ENCODE results near the gene CD93. TPM values are rescaled to one million over a fixed set of nuclear protein-coding genes. Genes with fewer than 3 reads are reported as not detected.

The CD93 gene
- polyA plus RNA-seq, 2 of the 4 experiments (the other 2 are of a cell fraction): not detected

- 32% methylated on average over 9 of the region's 9 CpGs for WGBS (ENCODE audit: missing lambda C conversion rate)
- no peak overlapping the region for H3K27ac ChIP-seq
- no peak for TF ChIP-seq ELK1 (IDR thresholded peaks at IDR 0.05; ENCODE audit: low read depth, low read length)
- TF ChIP-seq ZNF302 (CRISPR knock-in tag; IDR thresholded peaks at IDR 0.05): no peak
- TF ChIP-seq CTCF (IDR thresholded peaks at IDR 0.05): no peak
- no peak for TF ChIP-seq RCOR1 (IDR thresholded peaks at IDR 0.05; ENCODE audit: low read depth, low read length)
- TF ChIP-seq KDM5A (IDR thresholded peaks at IDR 0.05): no peak
- no peak for TF ChIP-seq TP53 (CRISPR knock-in tag; IDR thresholded peaks at IDR 0.05)
- TF ChIP-seq MAZ (IDR thresholded peaks at IDR 0.05; ENCODE audit: borderline replicate concordance, low read depth, low read length): no peak
- no peak for TF ChIP-seq CBX2 (IDR thresholded peaks at IDR 0.05; ENCODE audit: borderline replicate concordance, low read depth)
- no peak for TF ChIP-seq ZSCAN20 (CRISPR knock-in tag; IDR thresholded peaks at IDR 0.05)
- TF ChIP-seq MYC (IDR thresholded peaks at IDR 0.05; ENCODE audit: borderline replicate concordance, low read length): no peak
- TF ChIP-seq HOXB13 (CRISPR knock-in tag; IDR thresholded peaks at IDR 0.05; ENCODE audit: low read depth): no peak
- no peak for TF ChIP-seq FOSB (CRISPR knock-in tag; IDR thresholded peaks at IDR 0.05)
- no peak overlapping the region for H3K4me2 ChIP-seq
- H3K4me1 ChIP-seq: no peaks in the 10 kb centered on the region
- H3K4me3 ChIP-seq: no peak overlapping the region
- FAIRE-seq (no peak), ATAC-seq (no peak), DNase-seq (ENCODE audit: low read depth in 1 of 2, low spot score in 1 of 2) (no peak)
- POLR2A ChIA-PET: no interaction called here
- CTCF ChIA-PET: interaction anchor here (0.8 to 1.1 kb wide), 3 partner anchors 9 to 120 kb away, joined by 3 read pairs; no protein-coding TSS in a partner anchor
- no peaks in the 10 kb centered on the region for H3K9me3 ChIP-seq
Measured at GRCh38 chr20:23081263-23081819, 4.8 kb downstream of the CD93 start.

DNA sequence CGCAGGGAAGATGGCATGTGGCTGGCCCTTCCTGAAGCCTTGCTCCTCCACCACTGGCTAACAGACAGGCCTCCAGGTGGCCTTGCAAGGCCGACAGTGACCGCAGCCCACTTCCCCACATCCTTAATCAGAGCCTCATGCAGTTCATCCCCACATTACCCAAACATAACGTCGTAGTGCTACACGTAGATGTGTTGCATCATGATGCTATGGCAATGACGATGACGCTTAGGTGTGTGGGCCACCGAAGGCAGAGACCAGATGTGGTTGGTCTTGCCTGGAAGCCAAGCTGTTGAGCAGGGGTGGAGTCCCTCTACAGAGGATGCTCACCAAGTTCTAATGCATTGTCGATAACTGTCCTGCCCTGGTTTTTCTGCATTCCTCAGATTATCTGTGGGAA is 5.6 kb downstream of the CD93 start:
- no peak overlapping the region for H3K4me2 ChIP-seq
- no peaks in the 10 kb centered on the region for H3K4me1 ChIP-seq
- no peak overlapping the region for H3K4me3 ChIP-seq
- DNase-seq (ENCODE audit: low read depth in 1 of 2, low spot score in 1 of 2) (no peak), ATAC-seq (no peak), FAIRE-seq (no peak)
- CTCF ChIA-PET: interaction anchor here (1.1 to 1.7 kb wide), 3 partner anchors 10 to 389 kb away, joined by 3 to 7 read pairs (median 3); no protein-coding TSS in a partner anchor
- POLR2A ChIA-PET: no interaction called here
- H3K27ac ChIP-seq: no peak overlapping the region
- 76% methylated on average over 10 of the region's 10 CpGs for WGBS (ENCODE audit: missing lambda C conversion rate)
- H3K9me3 ChIP-seq: no peaks in the 10 kb centered on the region
- TF ChIP-seq, protein P1, sequence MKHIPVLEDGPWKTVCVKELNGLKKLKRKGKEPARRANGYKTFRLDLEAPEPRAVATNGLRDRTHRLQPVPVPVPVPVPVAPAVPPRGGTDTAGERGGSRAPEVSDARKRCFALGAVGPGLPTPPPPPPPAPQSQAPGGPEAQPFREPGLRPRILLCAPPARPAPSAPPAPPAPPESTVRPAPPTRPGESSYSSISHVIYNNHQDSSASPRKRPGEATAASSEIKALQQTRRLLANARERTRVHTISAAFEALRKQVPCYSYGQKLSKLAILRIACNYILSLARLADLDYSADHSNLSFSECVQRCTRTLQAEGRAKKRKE (CRISPR knock-in tag; IDR thresholded peaks at IDR 0.05; ENCODE audit: low read depth): no peak
- TF ChIP-seq CHD2 (IDR thresholded peaks at IDR 0.05; ENCODE audit: low read length, partially characterized antibody) (no peak), RFX5 (IDR thresholded peaks at IDR 0.05) (no peak), ZC3H11A (IDR thresholded peaks at IDR 0.05) (no peak), HOXB13 (CRISPR knock-in tag; IDR thresholded peaks at IDR 0.05; ENCODE audit: low read depth) (no peak)
- TF ChIP-seq, protein P2, sequence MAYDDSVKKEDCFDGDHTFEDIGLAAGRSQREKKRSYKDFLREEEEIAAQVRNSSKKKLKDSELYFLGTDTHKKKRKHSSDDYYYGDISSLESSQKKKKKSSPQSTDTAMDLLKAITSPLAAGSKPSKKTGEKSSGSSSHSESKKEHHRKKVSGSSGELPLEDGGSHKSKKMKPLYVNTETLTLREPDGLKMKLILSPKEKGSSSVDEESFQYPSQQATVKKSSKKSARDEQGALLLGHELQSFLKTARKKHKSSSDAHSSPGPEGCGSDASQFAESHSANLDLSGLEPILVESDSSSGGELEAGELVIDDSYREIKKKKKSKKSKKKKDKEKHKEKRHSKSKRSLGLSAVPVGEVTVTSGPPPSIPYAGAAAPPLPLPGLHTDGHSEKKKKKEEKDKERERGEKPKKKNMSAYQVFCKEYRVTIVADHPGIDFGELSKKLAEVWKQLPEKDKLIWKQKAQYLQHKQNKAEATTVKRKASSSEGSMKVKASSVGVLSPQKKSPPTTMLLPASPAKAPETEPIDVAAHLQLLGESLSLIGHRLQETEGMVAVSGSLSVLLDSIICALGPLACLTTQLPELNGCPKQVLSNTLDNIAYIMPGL (CRISPR knock-in tag; IDR thresholded peaks at IDR 0.05; ENCODE audit: borderline replicate concordance): no peak
